Right cardiac atrium (tissue), 5 donors: ENCODE results near the gene GGPS1. TPM values are rescaled to one million over a fixed set of nuclear protein-coding genes. Genes with fewer than 3 reads are reported as not detected.

Experiments used
- ATAC-seq, 2 donors: fragments of 200-7000 bp; cut with Tn5 transposase; one replicate each; pipeline versions ENCODE4 v1.8.0 to v1.9.1; 2020; ENCODE audit warnings: moderate library complexity in 2 of 2, mild to moderate bottlenecking in 1 of 2
- DNase-seq, 3 donors: peaks; one replicate each; pipeline ENCODE4 v3.0.0-alpha.2; 2020
- H3K27ac ChIP-seq: one replicate; pipeline ENCODE4 v1.5.1; 2013; ENCODE audit warnings: mild to moderate bottlenecking, low read length, control low read depth, moderate library complexity
- H3K27me3 ChIP-seq: one replicate; pipeline ENCODE4 v1.6.1; 2013; ENCODE audit not compliant: control insufficient read depth, insufficient read depth
- H3K4me1 ChIP-seq: one replicate; pipeline ENCODE4 v1.6.1; 2013; ENCODE audit warnings: low read length; ENCODE audit not compliant: control insufficient read depth, insufficient read depth
- H3K4me3 ChIP-seq: one replicate; pipeline ENCODE4 v1.5.1; 2013; ENCODE audit warnings: low read length, control low read depth
- H3K9me3 ChIP-seq: one replicate; pipeline ENCODE4 v1.6.1; 2013; ENCODE audit warnings: low read length; ENCODE audit not compliant: control insufficient read depth
- WGBS: extraction: QIAGEN DNeasy Blood & Tissue Kit; methylation state at CpG from one replicate; pipeline ENCODE4 v1.1.7; 2013; 5-methylcytosine and 5-hydroxymethylcytosine counted together
- intact Hi-C, 4 donors: fragments of 100-400 bp; cut with DNase I; formaldehyde crosslinking; loops; one replicate each; pipeline versions ENCODE4 v1.11.0 to v1.14.0; 2022 to 2023
- polyA plus RNA-seq: library from polyadenylated mRNA; stranded (reverse); fragments of 200-250 nt; gene quantifications from one replicate; pipeline ENCODE4 v1.2.3, GENCODE V29; 2013
- total RNA-seq, 4 donors: library from RNA; stranded (reverse); fragmentation: NEBNext Ultra II Directional; extraction: Animal tissue kit (Norgen Biotek cat#: 25700); gene quantifications; one replicate each; pipeline ENCODE4 v1.2.1, GENCODE V29; 2021
- donor health status: healthy with polysubstance abuse.
- donor health status: DM: no; HTN: yes; CAD: no.
- donor health status: DM: no; HTN: no; CAD: no.
- donor health status: DM: no; HTN: yes; CAD: no; lungs with severe emphysema.
- donor health status: DM: yes; HTN: yes; CAD: no.

GGPS1 gene
- total and polyA plus RNA-seq, 5 donors, result 22.0 to 33.5 (median 29.9) TPM

- no peak for DNase-seq
- Histone ChIP-seq H3K9me3 (no peaks in the 10 kb centered on the region), H3K4me3 (no peak overlapping the region), H3K4me1 (peaks cover 3% of the 10 kb centered on the region), H3K27ac (no peak overlapping the region), H3K27me3 (no peaks in the 10 kb centered on the region)
- WGBS, result 90% methylated on average over 5 of the region's 5 CpGs
- ATAC-seq, result no peak
- intact Hi-C loops, result loop anchor here in 1 of 4 donors (10.0 kb wide), 1 partner anchor 49 kb away; no protein-coding TSS in a partner anchor
Observed at GRCh38 chr1:235324296-235324695, 4.1 kb upstream of the GGPS1 start.

DNA sequence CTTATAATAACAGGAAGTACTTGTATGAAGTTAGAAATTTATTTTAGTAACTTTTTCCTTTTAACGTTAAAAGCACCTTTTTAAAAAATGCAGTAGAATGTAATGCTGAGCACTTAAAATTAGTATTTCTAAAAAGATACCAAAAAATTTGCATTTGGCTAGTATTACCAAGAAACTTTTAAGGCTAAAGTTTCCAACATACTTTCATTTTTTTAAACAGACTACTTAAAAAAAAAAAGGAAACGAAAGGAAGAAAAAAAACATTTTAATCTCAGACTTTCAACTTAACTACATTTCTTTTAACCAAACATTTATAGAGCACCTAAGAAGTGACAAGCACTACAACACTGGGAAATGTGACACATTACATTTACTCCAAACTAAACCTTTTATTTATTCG, 3.2 kb upstream of the GGPS1 start:
- no peaks in the 10 kb centered on the region for H3K9me3 ChIP-seq
- no peak overlapping the region for H3K4me3 ChIP-seq
- 21% methylated on average over 3 of the region's 3 CpGs for WGBS
- DNase-seq (no peak), ATAC-seq (no peak)
- peaks cover 3% of the 10 kb centered on the region for H3K4me1 ChIP-seq
- intact Hi-C loops, result loop anchor here in 1 of 4 donors (10.0 kb wide), 1 partner anchor 50 kb away; no protein-coding TSS in a partner anchor
- no peak overlapping the region for H3K27ac ChIP-seq
- H3K27me3 ChIP-seq, result no peaks in the 10 kb centered on the region

DNA sequence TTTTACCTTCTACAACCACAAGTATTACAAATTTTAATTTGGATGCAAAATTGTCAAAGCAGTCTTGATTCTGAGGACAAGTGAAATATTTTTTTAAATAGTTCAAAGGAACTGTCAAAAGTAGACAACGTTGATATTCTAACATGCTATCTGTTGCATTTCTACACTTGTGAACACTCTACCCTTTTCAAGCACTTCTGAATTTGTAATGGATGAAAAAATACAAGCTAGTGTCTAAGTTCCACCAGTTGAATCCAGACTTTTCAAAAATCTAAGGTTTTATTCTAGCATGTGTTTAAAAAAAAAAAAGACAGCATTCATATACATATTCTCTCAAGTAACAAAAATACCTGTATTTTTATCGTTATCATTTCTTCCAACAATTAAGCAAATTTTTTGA, 2.5 kb upstream of the GGPS1 start:
- peak overlapping the region; percentile 97 for H3K4me3 ChIP-seq
- ATAC-seq (no peak), DNase-seq (no peak)
- no peaks in the 10 kb centered on the region for H3K4me1 ChIP-seq
- no peaks in the 10 kb centered on the region for H3K27me3 ChIP-seq
- H3K9me3 ChIP-seq, result no peaks in the 10 kb centered on the region
- WGBS, result 29% methylated on average over 2 of the region's 2 CpGs
- no peak overlapping the region for H3K27ac ChIP-seq
- intact Hi-C loops, result loop anchor here in 1 of 4 donors (10.0 kb wide), 1 partner anchor 51 kb away; no protein-coding TSS in a partner anchor

DNA sequence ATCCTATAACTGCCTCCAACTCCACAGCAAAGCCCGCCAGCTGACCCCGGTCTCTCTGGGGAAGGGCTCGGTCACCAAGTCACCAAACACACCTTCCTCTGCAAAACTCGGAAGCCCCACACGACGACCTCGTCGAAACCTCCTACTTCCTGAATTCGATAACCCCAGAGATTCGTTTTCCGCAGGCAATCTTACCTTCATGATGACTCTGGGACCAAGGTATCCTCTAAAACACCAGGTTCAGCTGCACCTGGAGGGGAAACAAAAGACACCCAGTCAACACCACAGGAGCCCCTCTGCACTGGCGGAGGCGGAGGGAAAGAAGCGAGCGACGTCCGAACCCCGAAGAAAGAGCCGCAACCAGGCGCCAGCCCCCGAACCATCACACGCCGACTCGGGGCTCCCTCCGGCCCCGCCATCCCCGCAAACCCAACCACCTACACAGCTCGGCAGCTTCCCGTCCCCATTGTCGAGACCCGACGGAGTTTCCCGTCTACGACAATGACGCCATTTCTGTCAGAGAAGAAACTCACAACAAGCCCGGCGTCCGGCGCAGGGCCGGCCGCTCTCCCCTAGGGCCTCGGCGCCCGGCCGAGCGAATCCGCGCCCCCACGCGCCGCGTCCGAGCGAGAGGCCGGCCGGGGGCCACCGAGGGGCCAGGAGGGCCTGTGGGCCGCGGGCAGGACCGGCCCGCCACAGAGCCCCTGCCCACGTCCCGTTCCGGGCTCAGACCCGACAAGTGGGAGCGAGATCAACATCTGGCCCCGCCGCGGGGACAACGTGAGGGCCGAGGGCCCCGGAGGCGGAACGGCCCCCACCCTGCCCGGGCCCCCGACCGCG, 1.4 kb upstream of the GGPS1 start:
- Histone ChIP-seq H3K9me3 (no peaks in the 10 kb centered on the region), H3K27me3 (no peaks in the 10 kb centered on the region), H3K4me3 (peak overlapping the region; percentile 97), H3K27ac (peak overlapping the region; percentile 98), H3K4me1 (no peaks in the 10 kb centered on the region)
- under 1% methylated on average over 78 of the region's 78 CpGs for WGBS
- ATAC-seq (peak; percentile 3), DNase-seq (peak; percentile 35 to 73 (median 72))
- intact Hi-C loops, result loop anchor here in 1 of 4 donors (10.0 kb wide), 1 partner anchor 52 kb away; no protein-coding TSS in a partner anchor

- H3K4me3 ChIP-seq, result peak within 1 kb of the TSS; percentile 97
- no peaks in the 10 kb centered on the region for H3K9me3 ChIP-seq
- peak within 1 kb of the TSS; percentile 98 for H3K27ac ChIP-seq
- DNase-seq, result peak; percentile 86 to 92 (median 92)
- no peaks in the 10 kb centered on the region for H3K27me3 ChIP-seq
- ATAC-seq, result peak; percentile 18 to 34
- under 1% methylated on average over 58 of the region's 58 CpGs for WGBS
- H3K4me1 ChIP-seq, result no peaks in the 10 kb centered on the region
- intact Hi-C loops, result loop anchor here in 1 of 4 donors (10.0 kb wide), 1 partner anchor 53 kb away; no protein-coding TSS in a partner anchor
Observed at GRCh38 chr1:235327559-235328270, 655 bp upstream of the GGPS1 start, which contains the start of gene ARID4B. Gene ARID4B, minus strand, starts transcription at chr1:235328179. Its CDS starts 1,260 bp downstream, at chr1:235326919.

- Histone ChIP-seq H3K9me3 (no peaks in the 10 kb centered on the region), H3K27me3 (no peaks in the 10 kb centered on the region), H3K4me1 (no peaks in the 10 kb centered on the region), H3K27ac (peak overlapping the region; percentile 91), H3K4me3 (peak overlapping the region; percentile 85)
- DNase-seq, result peak in 2 of 3 donors; percentile 48 to 56
- intact Hi-C loops, result loop anchor here in 1 of 4 donors (10.0 kb wide), 1 partner anchor 55 kb away; no protein-coding TSS in a partner anchor
- no peak for ATAC-seq
- WGBS, result 2% methylated on average over 24 of the region's 24 CpGs
Observed at GRCh38 chr1:235329139-235329902, 951 bp downstream of the GGPS1 start.

DNA sequence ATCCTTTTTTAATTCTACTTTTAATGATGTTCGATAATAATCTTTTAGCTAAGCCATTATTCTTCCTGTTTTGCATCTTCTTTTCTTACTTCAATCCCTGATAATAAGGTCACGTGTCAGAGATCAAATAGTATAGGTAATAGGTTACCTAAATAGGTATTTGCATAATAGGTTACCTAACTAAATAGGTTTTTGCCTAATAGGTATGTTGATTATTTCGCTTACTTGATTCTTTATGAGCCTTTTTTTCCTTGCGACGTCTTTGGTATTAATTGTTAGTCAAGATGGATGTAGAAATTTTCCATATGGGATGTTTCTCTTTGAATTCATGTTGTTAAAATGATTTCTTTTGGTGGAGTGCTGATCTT, 2.5 kb downstream of the GGPS1 start:
- Histone ChIP-seq H3K4me1 (no peaks in the 10 kb centered on the region), H3K9me3 (no peaks in the 10 kb centered on the region), H3K4me3 (no peak overlapping the region), H3K27me3 (no peaks in the 10 kb centered on the region), H3K27ac (no peak overlapping the region)
- WGBS, result 86% methylated on average over 5 of the region's 5 CpGs
- ATAC-seq (no peak), DNase-seq (no peak)
- intact Hi-C loops, result loop anchor here in 1 of 4 donors (10.0 kb wide), 1 partner anchor 76 kb away; no protein-coding TSS in a partner anchor

- Histone ChIP-seq H3K9me3 (no peaks in the 10 kb centered on the region), H3K27ac (no peak overlapping the region), H3K27me3 (no peaks in the 10 kb centered on the region), H3K4me3 (no peak overlapping the region), H3K4me1 (no peaks in the 10 kb centered on the region)
- 46% methylated on average over 3 of the region's 3 CpGs for WGBS
- intact Hi-C loops, result loop anchor here in 1 of 4 donors (10.0 kb wide), 1 partner anchor 77 kb away; no protein-coding TSS in a partner anchor
- ATAC-seq, result no peak
- DNase-seq, result no peak
Observed at GRCh38 chr1:235331401-235331800, 3.0 kb downstream of the GGPS1 start.

GRCh38 chr1:235336903-235337302, 8.5 kb downstream of the GGPS1 start:
- peak; percentile 78 to 89 for ATAC-seq
- no peaks in the 10 kb centered on the region for H3K4me1 ChIP-seq
- no peaks in the 10 kb centered on the region for H3K27me3 ChIP-seq
- H3K4me3 ChIP-seq, result no peak overlapping the region
- H3K27ac ChIP-seq, result no peak overlapping the region
- no peak for DNase-seq
- WGBS, result 71% methylated on average over 4 of the region's 4 CpGs
- no peaks in the 10 kb centered on the region for H3K9me3 ChIP-seq
- intact Hi-C loops, result loop anchor here in 1 of 4 donors (10.0 kb wide), 1 partner anchor 82 kb away; no protein-coding TSS in a partner anchor

GRCh38 chr1:235339746-235340145, 11.4 kb downstream of the GGPS1 start:
- Histone ChIP-seq H3K9me3 (no peaks in the 10 kb centered on the region), H3K4me1 (no peaks in the 10 kb centered on the region), H3K27me3 (no peaks in the 10 kb centered on the region), H3K27ac (no peak overlapping the region), H3K4me3 (no peak overlapping the region)
- ATAC-seq, result no peak
- intact Hi-C loops, result loop anchor here in 1 of 4 donors (10.0 kb wide), 1 partner anchor 85 kb away; no protein-coding TSS in a partner anchor
- 84% methylated on average over 8 of the region's 8 CpGs for WGBS
- DNase-seq, result no peak
